GM23338 (cell line): ENCODE measurements around the gene MDN1. TPM values are rescaled to one million over a fixed set of nuclear protein-coding genes. Genes with fewer than 3 reads are reported as not detected.

Experiments used
- EZH2 ChIP-seq: fragments of 200-600 bp; sonication (generic); IDR thresholded peaks from one replicate; pipeline ENCODE4 v1.8.0; 2017; ENCODE audit warnings: antibody characterized with exemption, mild to moderate bottlenecking, low read depth; ENCODE audit not compliant: unreplicated experiment
- REST ChIP-seq: IDR thresholded peaks from one replicate; pipeline ENCODE4 v1.6.1; 2018; ENCODE audit warnings: antibody characterized with exemption; ENCODE audit not compliant: unreplicated experiment
- ZNF462 ChIP-seq: fragments of 250-450 bp; sonication (Bioruptor Pico); IDR thresholded peaks from 2 replicates; pipeline ENCODE4 v1.5.0; 2020; ENCODE audit warnings: mild to moderate bottlenecking, moderate library complexity
- polyA plus RNA-seq: library from polyadenylated mRNA; unstranded; fragments of >200 nt; fragmentation: Nextera tagmentation; extraction: Ambion mirVana; gene quantifications from 2 replicates; pipeline ENCODE4 v1.2.1, GENCODE V29; 2016
- total RNA-seq: library from RNA; depleted of rRNA; stranded (reverse); fragments of >200 nt; shearing (Covaris generic); gene quantifications from 2 replicates; pipeline ENCODE4 v1.2.3, GENCODE V29; 2014

Gene MDN1
- total and polyA plus RNA-seq, 2 experiments from 2014 or later = 165 to 217 TPM

GRCh38 chr6:89680150-89680549 is 139.4 kb downstream of the MDN1 start (continued):
- TF ChIP-seq ZNF462 (CRISPR knock-in tag) (no peak), EZH2 (no peak), REST (no peak)
